Memory B cell (primary cell): ENCODE results near the gene RPH3AL.
"Not testable (repeated sequence)": the region's sequence is repeated elsewhere in the genome, so short reads cannot be mapped to it uniquely, and the experiment has no call there.

ENCODE experiments used
- ATAC-seq: fragments of 150-1000 bp; cut with Tn5 transposase; 2 replicates; pipeline ENCODE4 v1.10.0; 2021; ENCODE audit warnings: low read depth, mild to moderate bottlenecking, moderate library complexity
- DNase-seq, 2 donors: peaks; one replicate each; pipeline ENCODE4 v3.0.0; 2022; ENCODE audit warnings: low spot score in 2 of 2
- H3K27ac Mint-ChIP-seq: one replicate; pipeline ENCODE4 v1.8.0; 2022; ENCODE audit warnings: mild to moderate bottlenecking, moderate library complexity, mixed read lengths
- H3K27me3 Mint-ChIP-seq: one replicate; pipeline ENCODE4 v1.8.0; 2022; ENCODE audit warnings: mixed read lengths
- H3K36me3 Mint-ChIP-seq: one replicate; pipeline ENCODE4 v1.8.0; 2022; ENCODE audit warnings: mild to moderate bottlenecking, mixed read lengths
- H3K4me1 Mint-ChIP-seq: one replicate; pipeline ENCODE4 v1.8.0; 2022; ENCODE audit warnings: mixed read lengths
- H3K4me3 Mint-ChIP-seq: one replicate; pipeline ENCODE4 v1.8.0; 2022; ENCODE audit warnings: mild to moderate bottlenecking, moderate library complexity, mixed read lengths
- H3K9me3 Mint-ChIP-seq: one replicate; pipeline ENCODE4 v1.8.0; 2022; ENCODE audit warnings: mixed read lengths

The RPH3AL gene

GRCh38 chr17:280901-281300 lies 71.7 kb downstream of the RPH3AL start:
- Mint-ChIP-seq H3K4me1 (no peaks in the 10 kb centered on the region), H3K9me3 (no peaks in the 10 kb centered on the region), H3K27me3 (no peaks in the 10 kb centered on the region), H3K27ac (no peak overlapping the region), H3K36me3 (peaks cover 14% of the 10 kb centered on the region), H3K4me3 (no peak overlapping the region)
- no peak for DNase-seq
- no peak for ATAC-seq

DNA sequence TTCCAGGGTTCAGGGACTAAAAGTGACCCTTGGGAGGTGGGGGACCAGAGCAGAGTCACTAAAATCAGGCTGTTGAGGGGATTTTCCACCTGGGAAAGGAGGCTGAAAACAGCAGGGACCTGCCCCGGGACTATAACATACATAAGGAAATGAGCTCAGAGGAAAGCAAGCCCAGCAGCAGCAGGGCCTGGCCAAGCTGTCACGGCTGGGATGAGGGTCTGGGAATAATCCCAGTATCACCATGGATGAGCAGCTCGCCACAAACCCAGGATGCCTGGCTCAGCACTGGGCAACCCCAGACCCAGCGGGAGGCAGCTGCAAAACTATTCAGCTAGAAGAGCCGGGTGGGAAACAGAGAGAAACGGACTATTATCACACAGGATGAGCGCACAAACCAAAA lies 72.4 kb downstream of the RPH3AL start:
- no peak for DNase-seq
- H3K4me1 Mint-ChIP-seq, result no peaks in the 10 kb centered on the region
- ATAC-seq, result no peak
- H3K27ac Mint-ChIP-seq, result no peak overlapping the region
- H3K4me3 Mint-ChIP-seq, result no peak overlapping the region
- no peaks in the 10 kb centered on the region for H3K9me3 Mint-ChIP-seq
- H3K27me3 Mint-ChIP-seq, result no peaks in the 10 kb centered on the region
- H3K36me3 Mint-ChIP-seq, result peaks cover 14% of the 10 kb centered on the region

DNA sequence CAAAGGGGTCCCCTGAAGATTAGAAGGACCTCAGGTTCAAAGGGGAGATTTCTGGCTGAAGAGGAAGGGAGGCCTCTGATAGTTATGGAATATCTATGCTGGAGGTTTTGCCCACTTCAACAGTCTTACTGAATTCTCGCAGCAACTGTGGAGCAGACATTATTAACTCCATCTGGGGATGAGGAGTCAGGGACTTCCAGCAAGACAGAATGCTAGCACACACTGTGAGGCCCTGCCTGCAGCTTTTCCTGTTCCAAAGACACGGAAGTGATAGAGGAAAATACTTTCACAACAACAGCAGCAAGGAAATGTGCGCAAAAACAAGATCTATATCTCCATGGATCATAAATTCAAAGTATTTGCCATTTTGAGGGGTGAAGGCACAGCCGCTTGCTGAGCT lies 72.8 kb downstream of the RPH3AL start:
- Mint-ChIP-seq H3K36me3 (peaks cover 14% of the 10 kb centered on the region), H3K27ac (no peak overlapping the region), H3K4me3 (no peak overlapping the region), H3K4me1 (no peaks in the 10 kb centered on the region), H3K27me3 (no peaks in the 10 kb centered on the region), H3K9me3 (no peaks in the 10 kb centered on the region)
- no peak for ATAC-seq
- no peak for DNase-seq

- Mint-ChIP-seq H3K9me3 (no peaks in the 10 kb centered on the region), H3K36me3 (peaks cover 14% of the 10 kb centered on the region), H3K4me3 (no peak overlapping the region), H3K27me3 (no peaks in the 10 kb centered on the region), H3K27ac (no peak overlapping the region), H3K4me1 (no peaks in the 10 kb centered on the region)
- ATAC-seq (no peak), DNase-seq (no peak)
These were observed 73.3 kb downstream of the RPH3AL start for GRCh38 chr17:279331-279730.

- no peaks in the 10 kb centered on the region for H3K4me1 Mint-ChIP-seq
- H3K9me3 Mint-ChIP-seq, result no peaks in the 10 kb centered on the region
- no peak for DNase-seq
- no peaks in the 10 kb centered on the region for H3K27me3 Mint-ChIP-seq
- H3K36me3 Mint-ChIP-seq, result peaks cover 10% of the 10 kb centered on the region
- no peak for ATAC-seq
- H3K4me3 Mint-ChIP-seq, result no peak overlapping the region
- no peak overlapping the region for H3K27ac Mint-ChIP-seq
These were observed 73.9 kb downstream of the RPH3AL start for GRCh38 chr17:278676-279059.

- Mint-ChIP-seq H3K4me3 (no peak overlapping the region), H3K4me1 (no peaks in the 10 kb centered on the region), H3K9me3 (no peaks in the 10 kb centered on the region), H3K27me3 (no peaks in the 10 kb centered on the region), H3K36me3 (peaks cover 10% of the 10 kb centered on the region), H3K27ac (no peak overlapping the region)
- no peak for DNase-seq
- ATAC-seq, result no peak
These were observed 74.4 kb downstream of the RPH3AL start for GRCh38 chr17:278055-278675.

GRCh38 chr17:274902-275301 lies 77.7 kb downstream of the RPH3AL start:
- no peaks in the 10 kb centered on the region for H3K4me1 Mint-ChIP-seq
- DNase-seq, result no peak
- H3K27ac Mint-ChIP-seq, result no peak overlapping the region
- peaks cover 11% of the 10 kb centered on the region for H3K36me3 Mint-ChIP-seq
- ATAC-seq, result no peak
- H3K27me3 Mint-ChIP-seq, result peaks cover 2% of the 10 kb centered on the region
- H3K9me3 Mint-ChIP-seq, result no peaks in the 10 kb centered on the region
- no peak overlapping the region for H3K4me3 Mint-ChIP-seq

- DNase-seq (no peak), ATAC-seq (no peak)
- Mint-ChIP-seq H3K4me3 (no peak overlapping the region), H3K9me3 (no peaks in the 10 kb centered on the region), H3K27ac (no peak overlapping the region), H3K4me1 (no peaks in the 10 kb centered on the region), H3K27me3 (peaks cover 2% of the 10 kb centered on the region), H3K36me3 (peaks cover 9% of the 10 kb centered on the region)
These were observed 78.4 kb downstream of the RPH3AL start for GRCh38 chr17:273981-274832.

DNA sequence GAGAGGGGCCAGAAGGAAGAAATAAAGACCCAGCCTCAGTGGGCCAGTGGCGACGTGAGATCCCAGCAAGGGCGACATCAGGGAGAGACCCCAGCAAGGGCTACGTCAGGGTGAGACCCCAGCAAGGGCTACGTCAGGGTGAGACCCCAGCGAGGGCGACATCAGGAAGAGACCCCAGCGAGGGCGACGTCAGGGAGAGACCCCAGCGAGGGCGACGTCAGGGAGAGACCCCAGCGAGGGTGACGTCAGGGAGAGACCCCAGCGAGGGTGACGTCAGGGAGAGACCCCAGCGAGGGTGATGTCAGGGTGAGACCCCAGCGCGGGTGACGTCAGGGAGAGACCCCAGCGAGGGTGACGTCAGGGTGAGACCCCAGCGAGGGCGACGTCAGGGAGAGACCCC lies 79.8 kb downstream of the RPH3AL start:
- not testable (repeated sequence) for H3K36me3 Mint-ChIP-seq, H3K4me1 Mint-ChIP-seq, H3K9me3 Mint-ChIP-seq, H3K27me3 Mint-ChIP-seq, H3K4me3 Mint-ChIP-seq, ATAC-seq, DNase-seq, H3K27ac Mint-ChIP-seq

- not testable (repeated sequence) for H3K9me3 Mint-ChIP-seq, H3K36me3 Mint-ChIP-seq, H3K27me3 Mint-ChIP-seq, H3K27ac Mint-ChIP-seq, ATAC-seq, DNase-seq, H3K4me1 Mint-ChIP-seq, H3K4me3 Mint-ChIP-seq
These were observed 80.5 kb downstream of the RPH3AL start for GRCh38 chr17:271928-272623.

GRCh38 chr17:269616-270514 lies 82.7 kb downstream of the RPH3AL start:
- no peaks in the 10 kb centered on the region for H3K9me3 Mint-ChIP-seq
- no peak for ATAC-seq
- H3K4me3 Mint-ChIP-seq, result no peak overlapping the region
- H3K27ac Mint-ChIP-seq, result no peak overlapping the region
- peaks cover 7% of the 10 kb centered on the region for H3K36me3 Mint-ChIP-seq
- no peak for DNase-seq
- H3K27me3 Mint-ChIP-seq, result peaks cover 2% of the 10 kb centered on the region
- H3K4me1 Mint-ChIP-seq, result no peaks in the 10 kb centered on the region

DNA sequence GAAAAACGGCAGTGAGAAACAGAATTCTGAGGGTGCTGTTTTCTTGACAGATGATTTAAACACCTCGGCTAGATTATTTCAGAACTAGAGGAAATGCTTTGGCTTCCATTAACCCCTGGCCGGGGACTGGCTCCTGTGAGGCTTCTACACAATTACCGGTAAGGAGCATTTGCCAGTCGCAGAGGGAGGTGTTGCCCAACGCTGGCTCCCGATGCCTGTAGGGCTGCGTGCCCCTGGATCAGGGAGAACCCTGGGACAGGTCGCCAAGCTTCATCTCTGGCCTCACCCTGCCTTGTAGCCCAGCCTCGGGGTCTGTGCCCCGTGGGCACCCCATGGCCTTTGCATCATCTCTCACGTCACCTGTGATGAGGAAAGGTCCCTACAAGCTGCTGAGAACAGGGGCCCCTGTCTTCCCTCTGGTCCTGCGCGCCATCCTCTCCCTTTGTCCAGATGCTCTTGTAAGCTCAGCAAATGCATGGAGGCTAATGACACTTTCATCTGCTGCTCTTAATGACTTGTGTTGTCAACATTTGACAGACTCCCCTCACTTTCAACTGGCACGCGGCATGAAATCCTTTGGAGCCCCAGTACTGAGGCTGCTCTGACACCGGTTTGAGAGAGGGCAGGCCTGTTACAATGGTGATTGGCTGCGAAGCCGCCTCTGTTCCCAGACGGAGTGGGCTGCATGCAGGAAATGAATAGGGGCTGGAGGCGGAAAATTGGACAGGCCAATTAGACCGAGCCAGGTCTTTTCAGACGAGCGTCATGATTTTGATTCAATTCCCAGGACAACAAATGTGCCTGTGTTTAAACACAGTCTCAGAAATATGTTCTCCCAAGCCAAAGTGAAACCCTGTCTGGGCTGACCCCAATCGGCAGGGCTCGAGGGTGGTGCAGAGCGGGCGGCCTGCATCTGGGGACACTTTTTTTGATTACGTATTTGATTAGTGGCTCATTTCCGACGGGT lies 85.6 kb downstream of the RPH3AL start:
- DNase-seq, result peak in 1 of 2 donors; percentile 6
- peaks cover 6% of the 10 kb centered on the region for H3K27me3 Mint-ChIP-seq
- no peak overlapping the region for H3K27ac Mint-ChIP-seq
- peaks cover 15% of the 10 kb centered on the region for H3K36me3 Mint-ChIP-seq
- no peaks in the 10 kb centered on the region for H3K4me1 Mint-ChIP-seq
- H3K4me3 Mint-ChIP-seq, result no peak overlapping the region
- no peak for ATAC-seq
- H3K9me3 Mint-ChIP-seq, result peaks cover 6% of the 10 kb centered on the region

DNA sequence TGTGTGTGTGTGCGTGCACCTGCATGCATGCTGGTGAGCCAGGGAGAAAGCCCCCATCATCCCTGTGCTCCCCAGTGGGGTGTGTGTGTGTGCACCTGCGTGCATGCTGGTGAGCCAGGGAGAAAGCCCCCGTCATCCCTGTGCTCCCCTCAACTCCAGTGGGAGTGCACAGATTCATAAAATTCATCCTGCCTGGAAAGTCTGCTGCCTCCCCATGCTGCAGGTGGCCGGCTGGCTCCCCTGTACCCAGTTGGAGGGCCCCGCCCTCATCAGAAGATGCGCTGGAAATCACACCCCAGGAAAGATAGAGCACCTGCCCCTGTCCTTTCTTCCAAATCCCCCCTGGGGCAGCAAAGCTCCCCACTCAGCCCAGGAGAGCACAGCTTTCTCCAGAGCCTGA lies 86.4 kb downstream of the RPH3AL start:
- Mint-ChIP-seq H3K27ac (no peak overlapping the region), H3K4me1 (no peaks in the 10 kb centered on the region), H3K4me3 (no peak overlapping the region), H3K9me3 (peaks cover 6% of the 10 kb centered on the region), H3K36me3 (peaks cover 12% of the 10 kb centered on the region), H3K27me3 (peaks cover 6% of the 10 kb centered on the region)
- no peak for DNase-seq
- no peak for ATAC-seq
